GM21381 (cell line): ENCODE data around the gene AMIGO3.
A peak's percentile ranks its signal among the peaks of the same experiment; 100 is the strongest.

Experiments
- ATAC-seq: cut with Tn5 transposase; IDR thresholded peaks from one replicate; pipeline ENCODE4 v1.9.1; 2021; ENCODE audit warnings: mild to moderate bottlenecking, moderate library complexity; ENCODE audit not compliant: unreplicated experiment

The AMIGO3 gene

GRCh38 chr3:49725906-49726681 lies 6.6 kb upstream of the AMIGO3 start:
- ATAC-seq: no peak

GRCh38 chr3:49724586-49724985 lies 5.1 kb upstream of the AMIGO3 start:
- ATAC-seq: no peak

GRCh38 chr3:49723628-49724551 lies 4.4 kb upstream of the AMIGO3 start, which contains the start of gene GMPPB:
Gene GMPPB (minus strand): TSS chr3:49723951. CDS start chr3:49723726, 225 bp downstream.
- peak; percentile 84 for ATAC-seq

GRCh38 chr3:49723296-49723627 lies 3.8 kb upstream of the AMIGO3 start:
- ATAC-seq: peak; percentile 4

- ATAC-seq: no peak
Observed at GRCh38 chr3:49722896-49723295, 3.4 kb upstream of the AMIGO3 start.

- no peak for ATAC-seq
Observed at GRCh38 chr3:49721896-49722781, 2.7 kb upstream of the AMIGO3 start.

- no peak for ATAC-seq
Observed at GRCh38 chr3:49721596-49721895, 2.1 kb upstream of the AMIGO3 start.

- ATAC-seq: no peak
Observed at GRCh38 chr3:49720855-49721595, 1.5 kb upstream of the AMIGO3 start.

GRCh38 chr3:49718858-49719213 lies 648 bp downstream of the AMIGO3 start:
- ATAC-seq: no peak

- no peak for ATAC-seq
Observed at GRCh38 chr3:49717959-49718857, 1.3 kb downstream of the AMIGO3 start.

GRCh38 chr3:49717211-49717958 lies 2.1 kb downstream of the AMIGO3 start:
- no peak for ATAC-seq

- ATAC-seq: no peak
Observed at GRCh38 chr3:49716691-49717210, 2.7 kb downstream of the AMIGO3 start.

- no peak for ATAC-seq
Observed at GRCh38 chr3:49716169-49716568, 3.3 kb downstream of the AMIGO3 start.

- no peak for ATAC-seq
Observed at GRCh38 chr3:49715611-49716121, 3.8 kb downstream of the AMIGO3 start.

- no peak for ATAC-seq
Observed at GRCh38 chr3:49714728-49715550, 4.5 kb downstream of the AMIGO3 start.

- ATAC-seq: no peak
Observed at GRCh38 chr3:49713336-49714105, 6.0 kb downstream of the AMIGO3 start.
